ENCODE data around the gene SCTR. TPM values are rescaled to one million over a fixed set of nuclear protein-coding genes. Genes with fewer than 3 reads are reported as not detected.

SCTR gene
- total and polyA plus RNA-seq, 2 of the 8 experiments (the other 6 are each of a cell fraction or from before 2014, with no cell fraction given), result 0.15 TPM; not detected in 1

- no peak for TF ChIP-seq EP300 (IDR thresholded peaks at IDR 0.05; ENCODE audit: borderline replicate concordance in 1 of 2, low read depth in 2 of 2, low read length in 2 of 2)
Measured at GRCh38 chr2:119531292-119531691, 7.0 kb upstream of the SCTR start (continued).

Measured in H1 (cell line).